HG03571 (cell line): ENCODE data around the gene RASD2.

ENCODE experiments used
- ATAC-seq: cut with Tn5 transposase; IDR thresholded peaks from one replicate; pipeline ENCODE4 v1.9.1; 2021; ENCODE audit not compliant: unreplicated experiment

The RASD2 gene

GRCh38 chr22:35581023-35581413 lies 40.4 kb downstream of the RASD2 start:
- ATAC-seq, result no peak

- no peak for ATAC-seq
Observed at GRCh38 chr22:35582218-35582860, 41.7 kb downstream of the RASD2 start.

GRCh38 chr22:35582861-35583670 lies 42.4 kb downstream of the RASD2 start:
- no peak for ATAC-seq

GRCh38 chr22:35586771-35587170 lies 46.1 kb downstream of the RASD2 start:
- ATAC-seq, result no peak

GRCh38 chr22:35587447-35587870 lies 46.8 kb downstream of the RASD2 start:
- no peak for ATAC-seq

- ATAC-seq, result no peak
Observed at GRCh38 chr22:35587896-35588295, 47.3 kb downstream of the RASD2 start.

DNA sequence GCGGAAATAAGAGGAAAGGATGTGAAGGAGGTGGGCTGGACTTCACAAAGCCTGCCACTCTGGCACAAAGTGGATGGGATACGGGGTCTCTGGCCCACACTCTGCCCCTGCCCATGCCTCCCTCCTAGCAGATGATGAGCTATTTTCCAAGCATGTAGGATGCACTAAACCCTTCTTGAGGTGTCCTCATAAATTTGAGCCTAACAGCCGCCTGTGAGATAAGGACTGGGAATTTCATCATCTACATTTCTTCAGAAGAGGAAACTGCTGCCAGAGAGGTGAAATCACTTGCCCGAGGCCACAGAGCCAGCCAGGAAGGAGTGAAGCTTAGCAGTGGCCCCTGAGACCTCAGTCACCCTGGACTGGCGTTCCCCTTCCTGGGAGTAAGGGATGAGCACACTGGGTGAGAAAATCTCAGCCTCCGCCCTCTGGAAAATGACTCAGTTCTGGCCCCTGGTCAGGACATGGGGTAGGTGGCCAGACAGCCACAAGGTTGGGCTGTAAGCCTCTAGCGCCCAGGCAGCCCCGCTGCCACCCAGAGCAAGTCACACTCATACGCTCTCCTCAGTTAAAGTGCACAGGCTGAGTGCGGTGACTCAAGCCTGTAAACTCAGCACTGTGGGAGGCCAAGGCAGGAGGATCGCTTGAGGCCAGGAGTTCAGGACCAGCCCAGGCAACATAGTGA lies 48.6 kb downstream of the RASD2 start:
- ATAC-seq, result no peak

DNA sequence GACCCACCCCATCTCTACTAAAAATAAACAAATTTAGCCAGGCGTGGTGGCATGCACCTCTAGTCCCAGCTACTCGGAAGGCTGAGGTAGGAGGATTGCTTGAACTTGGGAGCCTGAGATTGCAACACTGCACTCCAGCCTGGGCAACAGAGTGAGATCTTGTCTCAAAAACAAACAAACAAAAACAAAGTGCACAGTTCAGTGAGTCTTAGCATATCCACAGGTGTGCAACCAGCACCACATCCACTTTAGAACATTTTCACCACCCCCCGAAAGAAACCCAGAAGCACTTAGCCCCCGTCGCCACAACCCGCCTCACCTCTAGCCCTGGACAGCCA lies 49.1 kb downstream of the RASD2 start:
- no peak for ATAC-seq

DNA sequence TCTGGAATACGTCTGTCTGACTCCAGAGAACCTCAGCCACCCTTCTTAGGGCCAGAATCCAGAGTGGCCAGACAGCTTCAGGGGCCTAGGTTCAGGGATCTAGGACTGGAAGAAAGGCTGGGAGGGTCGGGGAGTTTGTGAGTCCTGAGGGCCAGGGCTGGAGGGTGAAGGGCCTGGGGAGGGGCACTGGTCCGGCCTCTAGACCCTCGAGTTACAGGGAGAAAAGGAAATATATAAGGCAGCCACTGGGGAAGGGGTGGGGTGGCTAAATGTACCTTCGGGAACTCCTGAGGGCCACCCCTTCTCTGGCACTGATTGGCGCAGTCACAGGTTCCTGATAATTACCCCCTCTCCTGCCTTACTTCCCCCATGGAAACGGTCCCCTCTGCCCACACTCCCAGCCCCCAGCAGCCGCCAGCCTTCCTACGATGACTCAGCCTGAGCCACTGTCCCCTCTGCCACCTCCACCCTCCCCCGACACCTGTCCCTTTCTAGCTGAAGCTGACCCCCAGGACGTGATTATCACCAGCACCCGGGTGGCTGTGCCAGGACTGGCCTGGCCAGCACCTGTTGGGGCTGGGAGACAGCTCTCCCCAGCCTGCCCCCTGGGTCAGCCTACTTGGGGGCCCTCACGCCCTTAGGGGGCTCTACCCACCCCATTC lies 50.1 kb downstream of the RASD2 start:
- ATAC-seq, result no peak

DNA sequence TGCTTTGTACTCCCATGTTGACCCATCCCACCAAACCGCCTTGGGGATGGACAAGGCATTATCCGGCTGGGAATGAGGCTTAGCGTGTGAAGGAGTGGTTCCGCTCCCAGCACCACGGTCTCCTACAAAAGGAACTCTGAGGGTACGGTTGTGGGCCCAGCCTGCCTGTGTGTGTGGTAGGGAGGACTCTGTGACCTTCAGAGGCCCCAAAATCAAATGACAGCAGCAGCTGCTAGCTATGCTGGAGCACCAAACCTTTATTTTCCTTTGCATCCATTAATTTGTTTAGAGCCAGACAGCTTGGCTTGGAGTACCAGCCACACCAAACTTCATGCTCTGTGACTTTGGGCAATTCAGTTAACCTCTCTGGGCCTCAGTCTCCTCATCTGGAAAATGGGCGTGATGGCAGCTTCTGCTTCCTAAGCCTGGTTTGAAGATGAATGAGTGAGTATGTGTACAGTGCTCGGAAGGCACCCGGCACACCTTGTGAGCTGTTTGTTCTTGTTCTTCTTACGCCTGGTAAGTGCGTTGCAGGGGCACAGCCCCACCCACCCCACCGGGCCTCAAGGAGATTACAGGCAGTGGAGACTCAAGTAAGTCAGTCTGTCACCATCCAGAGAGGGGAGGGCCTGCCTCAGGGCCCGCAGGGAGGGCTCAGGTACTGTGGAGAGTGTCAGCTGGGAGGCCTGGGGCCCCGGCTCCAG lies 51.2 kb downstream of the RASD2 start:
- ATAC-seq, result no peak

DNA sequence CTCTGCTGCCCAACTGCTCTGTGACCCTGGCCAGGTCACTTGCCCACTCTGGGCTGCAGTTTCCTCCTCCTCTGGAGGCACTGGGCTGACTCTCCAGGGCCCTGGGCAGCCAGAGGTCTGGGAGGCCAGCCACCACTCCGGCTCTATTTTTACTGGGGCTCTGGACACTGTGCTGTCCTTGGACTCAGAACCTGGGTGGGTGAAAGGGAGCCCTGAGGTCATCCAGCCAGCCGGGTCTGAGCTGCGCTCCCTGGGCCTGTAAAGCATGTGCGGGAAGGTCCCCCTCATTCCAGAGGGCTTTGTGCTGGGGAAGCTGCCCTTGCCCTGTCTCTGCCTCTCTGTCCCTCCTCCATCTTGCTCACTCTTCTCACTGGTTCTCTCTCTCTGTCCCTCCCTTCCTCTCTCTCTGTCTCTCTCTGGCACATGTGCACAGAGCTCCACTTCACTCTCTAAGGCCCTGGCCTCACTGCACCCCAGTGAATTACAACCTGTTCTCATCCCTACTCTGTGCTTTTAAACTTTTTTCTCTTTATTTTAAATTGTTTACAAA lies 51.9 kb downstream of the RASD2 start:
- no peak for ATAC-seq

DNA sequence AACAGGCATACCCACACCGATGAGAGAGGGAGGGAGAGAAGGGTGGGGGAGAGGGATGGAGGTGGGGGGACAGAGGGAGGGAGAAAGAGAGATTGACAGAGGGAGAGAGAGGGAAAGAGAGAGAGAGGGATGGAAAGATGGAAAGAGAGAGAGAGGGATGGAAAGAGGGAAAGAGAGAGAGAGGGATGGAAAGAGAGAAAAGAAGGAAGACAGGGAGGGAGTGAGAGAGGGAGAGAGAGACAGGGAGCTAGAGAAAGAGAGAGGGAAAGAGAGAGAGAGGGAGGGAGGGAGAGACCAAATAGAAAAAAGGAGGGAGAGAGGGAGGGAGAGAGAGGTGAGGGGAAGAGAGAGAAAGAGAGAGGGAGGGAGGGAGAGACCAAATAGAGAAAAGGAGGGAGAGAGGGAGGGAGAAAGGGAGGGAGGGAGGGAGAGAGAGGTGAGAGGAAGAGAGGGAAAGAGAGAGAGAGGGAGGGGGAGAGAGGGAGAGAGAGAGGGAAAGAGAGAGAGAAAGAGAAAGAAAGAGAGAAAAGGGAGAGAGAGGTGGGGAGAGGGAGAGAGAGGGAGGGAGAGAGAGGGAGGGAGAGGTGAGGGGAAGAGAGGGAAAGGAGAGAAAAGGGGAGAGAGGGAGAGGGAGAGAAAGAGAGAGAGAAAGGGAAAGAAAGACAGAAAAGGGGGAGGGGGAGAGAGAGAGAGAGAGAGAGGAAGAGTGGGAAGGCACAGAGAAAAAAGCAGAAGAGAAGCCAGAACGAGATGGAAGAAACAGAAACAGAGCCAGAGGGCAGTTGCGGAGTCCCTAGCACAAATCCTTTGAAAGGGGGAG lies 52.6 kb downstream of the RASD2 start:
- ATAC-seq, result no peak

- no peak for ATAC-seq
Observed at GRCh38 chr22:35593891-35594470, 53.4 kb downstream of the RASD2 start.

GRCh38 chr22:35594686-35595085 lies 54.1 kb downstream of the RASD2 start:
- ATAC-seq, result no peak

GRCh38 chr22:35596821-35597220 lies 56.2 kb downstream of the RASD2 start:
- no peak for ATAC-seq

DNA sequence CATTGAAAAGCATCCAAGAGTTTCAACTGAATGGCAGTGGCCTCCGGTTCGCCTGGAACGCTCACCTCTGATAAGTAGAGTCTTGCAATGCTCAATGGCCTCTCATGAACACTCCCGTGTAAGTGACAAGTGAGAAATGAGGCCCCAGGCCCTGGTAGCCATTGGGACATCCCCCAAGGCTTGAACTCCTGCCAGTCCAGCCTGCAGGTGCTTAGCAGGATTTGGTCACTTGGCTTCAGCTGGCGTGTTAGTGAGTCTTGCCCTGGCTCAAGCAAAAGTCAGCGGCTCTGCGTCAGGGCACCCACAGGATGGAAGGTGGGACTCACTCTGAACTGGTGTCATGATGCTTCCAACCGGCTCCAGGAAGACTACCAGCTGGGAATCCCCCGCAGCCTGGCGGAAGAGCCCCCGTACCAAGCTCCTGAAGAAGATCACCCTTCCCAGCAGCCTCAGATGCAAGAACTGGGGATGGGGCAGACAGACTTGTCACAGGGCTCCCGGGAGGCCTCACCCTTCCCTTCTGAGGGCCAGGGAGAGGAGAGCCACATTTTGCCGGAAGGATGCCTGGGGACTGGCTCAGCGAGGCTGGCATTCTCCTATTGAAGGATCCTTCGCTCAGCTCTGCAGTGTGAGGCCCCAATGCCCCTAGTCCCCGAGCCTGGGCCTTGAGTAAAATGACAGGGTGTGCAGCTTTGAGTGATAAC lies 57.2 kb downstream of the RASD2 start:
- ATAC-seq, result no peak

GRCh38 chr22:35598396-35598710 lies 57.7 kb downstream of the RASD2 start:
- no peak for ATAC-seq

- no peak for ATAC-seq
Observed at GRCh38 chr22:35599364-35599763, 58.7 kb downstream of the RASD2 start.

- ATAC-seq, result no peak
Observed at GRCh38 chr22:35600476-35600875, 59.8 kb downstream of the RASD2 start.
